Stimulated activated CD4-positive, alpha-beta T cell treated with anti-CD3 and anti-CD28 coated beads, TNF-alpha, amount 100 ng/mL, for 48 hours (primary cell): ENCODE data around the gene IL1RAPL2.
"Not testable (repeated sequence)": the region's sequence is repeated elsewhere in the genome, so short reads cannot be mapped to it uniquely, and the experiment has no call there.

ENCODE experiments used
- DNase-seq, 3 donors: peaks; one replicate each; pipeline ENCODE4 v3.0.0-alpha.2; 2020; ENCODE audit warnings: low read depth in 3 of 3

IL1RAPL2 gene

GRCh38 chrX:105608745-105609144, 1042.7 kb downstream of the IL1RAPL2 start:
- no peak for DNase-seq

DNA sequence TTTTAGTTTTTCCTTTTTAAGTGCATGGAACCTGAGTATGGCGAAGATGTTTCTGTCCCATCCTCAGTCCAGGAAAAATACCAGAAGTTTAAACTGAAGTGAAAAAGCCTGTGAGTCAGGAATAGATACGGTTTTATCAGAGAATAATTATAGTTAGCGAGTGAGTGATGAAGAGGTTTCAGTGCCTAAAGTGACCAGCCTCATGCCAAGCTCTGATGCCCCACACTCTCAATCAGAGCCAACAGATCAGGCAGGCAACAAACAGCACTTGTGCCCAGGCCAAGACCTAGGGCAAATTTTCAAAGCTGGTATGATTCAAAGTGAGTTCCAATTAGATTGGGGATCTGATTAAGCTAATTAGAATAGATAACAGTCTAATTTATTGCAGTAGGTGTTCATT, 1043.5 kb downstream of the IL1RAPL2 start:
- no peak for DNase-seq

DNA sequence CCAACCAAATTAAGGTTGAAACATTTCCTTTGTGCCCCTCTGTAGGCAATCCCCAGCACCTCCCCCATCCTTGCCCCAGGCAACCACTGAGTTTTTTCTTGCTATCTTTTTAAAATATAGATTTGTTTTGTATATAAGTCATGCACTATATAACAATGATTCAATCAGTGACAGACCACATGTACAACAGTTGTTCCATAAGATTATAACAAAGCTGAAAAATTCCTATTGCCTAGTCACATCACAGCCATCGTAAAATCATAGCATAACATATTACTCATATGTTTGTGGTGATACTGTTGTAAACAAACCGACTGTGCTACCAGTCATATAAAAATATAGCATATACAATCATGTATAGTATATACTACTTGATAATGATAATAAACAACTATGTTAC, 1044.4 kb downstream of the IL1RAPL2 start:
- DNase-seq, result no peak

DNA sequence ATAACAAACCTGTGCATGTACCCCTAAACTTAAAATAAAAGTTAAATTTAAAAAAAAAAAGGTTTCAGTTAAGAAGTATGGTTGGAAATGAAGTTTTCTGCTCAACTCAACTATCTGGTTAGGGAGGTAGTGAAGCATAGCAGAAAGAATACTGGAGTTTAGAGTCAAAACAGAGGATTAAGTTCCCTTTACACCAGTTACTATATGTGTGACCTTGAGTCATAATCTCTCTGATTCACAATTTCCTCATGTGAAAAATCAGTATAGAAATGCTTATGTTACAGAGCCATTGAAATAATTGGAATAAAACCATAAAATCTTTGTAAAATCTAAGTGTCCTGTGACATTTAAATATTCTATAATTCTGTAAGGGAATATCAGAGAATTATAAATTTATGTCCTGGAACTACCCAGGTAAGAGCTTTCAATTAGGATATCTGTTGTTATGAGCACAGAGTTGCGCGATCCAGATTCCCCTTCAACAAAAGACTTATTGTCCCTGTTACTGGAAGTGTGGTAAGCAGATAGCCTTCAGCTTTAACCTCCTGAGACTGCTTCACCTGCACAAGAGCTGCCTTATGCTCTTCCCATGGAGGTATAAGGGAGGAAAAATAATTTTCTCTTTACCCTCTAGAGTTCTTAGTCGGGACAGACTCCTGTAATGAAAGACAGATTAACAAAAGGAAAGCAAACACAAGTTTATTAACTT, 1052.5 kb downstream of the IL1RAPL2 start:
- no peak for DNase-seq

DNA sequence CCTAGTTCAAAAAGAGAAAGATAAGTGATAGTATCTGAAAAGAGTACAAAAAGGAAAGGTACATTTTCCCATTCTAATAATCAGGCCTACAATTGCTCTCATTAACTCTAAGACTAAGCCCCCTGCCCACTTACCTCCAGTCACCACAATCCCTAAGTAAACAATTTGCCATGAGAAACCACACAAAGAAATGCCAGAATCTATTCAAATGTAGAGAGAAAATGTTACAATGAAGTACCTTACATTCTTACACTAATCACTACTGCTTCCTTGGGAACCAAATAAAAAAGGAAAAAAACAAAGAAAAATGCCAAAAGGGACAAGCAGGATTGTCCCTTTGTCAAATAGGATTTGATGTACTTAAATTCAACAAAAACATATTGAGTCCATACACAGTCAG, 1068.2 kb downstream of the IL1RAPL2 start:
- DNase-seq, result no peak

- no peak for DNase-seq
These were observed 1069.8 kb downstream of the IL1RAPL2 start for GRCh38 chrX:105635794-105636193.

- no peak for DNase-seq
These were observed 1070.7 kb downstream of the IL1RAPL2 start for GRCh38 chrX:105636667-105637066.

DNA sequence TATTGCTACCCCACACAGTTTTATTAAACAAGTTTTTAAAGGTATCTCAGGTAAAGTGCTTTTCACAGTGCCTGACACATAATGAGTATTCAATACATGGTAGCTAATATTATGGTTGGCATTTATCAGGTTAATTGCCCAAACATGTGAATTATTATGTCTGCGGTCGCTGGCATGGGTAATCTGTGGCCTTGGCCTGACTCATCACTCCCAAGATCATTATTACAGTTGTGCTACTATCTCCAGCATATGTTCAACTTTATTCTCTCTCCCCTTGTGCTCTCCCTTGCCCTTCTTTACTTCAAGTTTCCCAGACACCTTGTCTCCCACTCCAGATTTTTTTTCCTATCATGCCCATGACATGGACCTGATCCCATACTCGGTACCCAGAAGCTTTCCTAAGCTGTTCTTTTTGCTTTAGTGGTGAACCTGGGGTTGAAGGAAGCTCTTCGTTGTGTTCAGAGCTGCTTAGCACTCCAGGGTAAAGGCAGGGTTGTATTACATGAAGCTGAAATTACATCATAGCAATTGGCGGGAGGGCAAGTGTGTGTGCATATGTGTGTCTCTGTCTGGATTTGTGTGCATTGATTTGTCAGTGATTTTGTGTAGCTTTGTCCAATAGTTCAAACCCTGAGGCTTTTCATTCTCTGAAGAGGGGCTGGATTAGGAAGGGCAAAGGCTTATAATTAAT, 1079.8 kb downstream of the IL1RAPL2 start:
- DNase-seq, result no peak

GRCh38 chrX:105646592-105647372, 1080.8 kb downstream of the IL1RAPL2 start:
- DNase-seq, result no peak

- DNase-seq, result no peak
These were observed 1081.8 kb downstream of the IL1RAPL2 start for GRCh38 chrX:105647749-105648148.

- no peak for DNase-seq
These were observed 1082.7 kb downstream of the IL1RAPL2 start for GRCh38 chrX:105648732-105649131.

- DNase-seq, result no peak
These were observed 1084.6 kb downstream of the IL1RAPL2 start for GRCh38 chrX:105650577-105650976.

GRCh38 chrX:105650986-105651385, 1085.0 kb downstream of the IL1RAPL2 start:
- no peak for DNase-seq

- no peak for DNase-seq
These were observed 1087.9 kb downstream of the IL1RAPL2 start for GRCh38 chrX:105653891-105654290.

DNA sequence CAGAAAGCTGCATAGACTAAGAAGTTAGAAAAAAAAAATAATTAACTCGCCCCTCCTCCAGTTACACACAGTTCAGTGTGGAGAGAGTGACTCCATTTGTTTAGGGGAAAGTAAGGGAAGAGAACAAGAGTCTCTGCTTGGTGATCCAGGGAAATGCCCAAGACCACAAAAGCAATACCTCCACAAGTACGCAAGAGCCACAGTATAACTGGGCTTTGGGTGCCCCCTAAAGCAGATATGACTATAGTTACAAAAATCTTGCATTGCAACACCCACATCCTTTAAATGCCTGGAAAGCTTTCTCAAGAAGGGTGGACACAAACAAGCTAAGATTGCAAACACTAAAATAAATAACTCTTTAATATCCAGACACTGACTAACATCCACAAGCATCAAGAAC, 1092.1 kb downstream of the IL1RAPL2 start:
- no peak for DNase-seq

DNA sequence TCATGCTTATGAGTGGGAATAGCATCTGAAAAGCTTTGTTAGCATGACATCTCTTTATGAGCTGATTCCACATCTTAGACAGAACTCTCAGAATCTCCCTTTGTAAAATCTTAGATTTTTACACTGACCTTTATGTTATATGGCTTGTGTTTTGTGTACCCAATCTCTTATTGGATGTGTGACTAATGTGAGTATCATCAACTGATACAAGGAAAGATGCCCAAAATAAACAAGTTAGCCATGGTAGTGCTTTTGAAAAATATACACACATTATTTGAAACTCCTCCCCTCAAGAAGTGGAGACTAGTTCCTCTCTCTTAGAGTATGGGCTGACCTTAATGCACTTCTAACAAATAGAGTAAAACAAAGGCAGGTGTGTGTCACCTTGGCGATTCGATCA, 1096.2 kb downstream of the IL1RAPL2 start:
- DNase-seq, result no peak

DNA sequence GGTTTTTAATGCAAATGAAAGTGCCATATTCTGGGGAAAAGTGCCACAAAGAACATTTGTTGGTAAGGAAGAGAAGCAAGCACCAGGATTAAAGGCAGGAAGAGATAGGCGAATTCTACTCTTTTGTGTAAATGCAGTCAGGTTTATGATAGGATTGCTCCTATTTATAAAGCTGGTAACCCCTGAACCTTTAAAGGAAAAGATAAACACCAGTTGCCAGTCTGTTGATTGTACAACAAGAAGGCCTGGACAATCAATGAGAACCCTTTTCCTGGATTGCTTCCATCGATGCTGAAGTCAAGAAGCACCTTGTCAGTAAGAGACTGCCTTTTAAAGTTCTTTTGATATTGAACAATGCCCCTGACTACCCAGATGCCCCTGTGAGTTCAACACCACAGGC, 1098.2 kb downstream of the IL1RAPL2 start:
- no peak for DNase-seq

DNA sequence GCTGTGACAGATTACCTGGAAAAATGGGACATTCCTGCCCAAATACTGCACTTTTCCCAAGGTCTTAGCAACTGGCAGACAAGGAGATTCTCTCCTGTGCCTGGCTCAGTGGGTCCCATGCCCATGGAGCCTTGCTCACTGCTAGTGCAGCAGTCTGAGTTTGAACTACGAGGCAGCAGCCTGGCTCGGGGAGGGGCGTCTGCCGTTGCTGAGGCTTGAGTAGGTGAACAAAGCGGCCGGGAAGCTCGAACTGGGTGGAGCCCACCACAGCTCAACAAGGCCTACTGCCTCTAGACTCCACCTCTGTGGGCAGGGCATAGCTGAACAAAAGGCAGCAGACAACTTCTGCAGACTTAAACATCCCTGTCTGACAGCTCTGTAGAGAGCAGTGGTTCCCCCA, 1118.3 kb downstream of the IL1RAPL2 start:
- DNase-seq, result not testable (repeated sequence)

- DNase-seq, result no peak
These were observed 1128.8 kb downstream of the IL1RAPL2 start for GRCh38 chrX:105694839-105695238.

DNA sequence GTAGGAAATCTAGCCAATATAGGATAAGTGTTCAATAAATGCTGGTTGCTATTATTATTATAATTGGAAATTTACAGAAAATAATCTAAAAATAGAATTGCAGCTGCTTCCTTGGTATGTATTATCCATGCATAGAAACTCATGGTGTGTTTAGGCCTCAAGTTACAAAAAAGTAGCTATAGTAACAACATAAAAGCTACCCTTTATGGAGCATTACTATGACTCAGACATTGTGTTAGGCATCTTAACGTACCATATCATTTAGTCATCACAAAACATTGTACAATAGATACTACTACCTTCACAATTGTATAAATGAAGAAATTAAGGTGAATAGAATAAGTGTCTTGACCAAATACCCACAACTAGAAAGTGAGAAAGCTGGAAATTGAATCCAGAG, 1129.5 kb downstream of the IL1RAPL2 start:
- no peak for DNase-seq

DNA sequence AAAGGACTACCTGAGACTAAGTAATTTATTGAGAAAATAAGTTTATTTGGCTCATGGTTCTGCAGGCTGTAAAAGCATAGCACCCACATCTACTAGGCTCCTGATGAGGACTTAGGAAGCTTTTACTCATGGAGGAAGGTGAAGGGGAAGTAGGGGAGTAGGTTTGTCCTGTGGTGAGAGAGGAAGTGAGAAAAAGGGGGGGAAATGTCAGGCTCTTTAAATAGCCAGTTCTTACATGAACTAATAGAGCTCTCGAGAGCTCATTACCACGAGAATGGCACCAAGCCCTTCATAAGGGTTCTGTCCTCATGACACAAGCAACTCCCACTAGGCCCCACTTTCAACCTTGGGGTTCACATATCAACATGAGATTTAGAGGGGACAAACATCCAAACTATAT, 1130.9 kb downstream of the IL1RAPL2 start:
- DNase-seq, result no peak

DNA sequence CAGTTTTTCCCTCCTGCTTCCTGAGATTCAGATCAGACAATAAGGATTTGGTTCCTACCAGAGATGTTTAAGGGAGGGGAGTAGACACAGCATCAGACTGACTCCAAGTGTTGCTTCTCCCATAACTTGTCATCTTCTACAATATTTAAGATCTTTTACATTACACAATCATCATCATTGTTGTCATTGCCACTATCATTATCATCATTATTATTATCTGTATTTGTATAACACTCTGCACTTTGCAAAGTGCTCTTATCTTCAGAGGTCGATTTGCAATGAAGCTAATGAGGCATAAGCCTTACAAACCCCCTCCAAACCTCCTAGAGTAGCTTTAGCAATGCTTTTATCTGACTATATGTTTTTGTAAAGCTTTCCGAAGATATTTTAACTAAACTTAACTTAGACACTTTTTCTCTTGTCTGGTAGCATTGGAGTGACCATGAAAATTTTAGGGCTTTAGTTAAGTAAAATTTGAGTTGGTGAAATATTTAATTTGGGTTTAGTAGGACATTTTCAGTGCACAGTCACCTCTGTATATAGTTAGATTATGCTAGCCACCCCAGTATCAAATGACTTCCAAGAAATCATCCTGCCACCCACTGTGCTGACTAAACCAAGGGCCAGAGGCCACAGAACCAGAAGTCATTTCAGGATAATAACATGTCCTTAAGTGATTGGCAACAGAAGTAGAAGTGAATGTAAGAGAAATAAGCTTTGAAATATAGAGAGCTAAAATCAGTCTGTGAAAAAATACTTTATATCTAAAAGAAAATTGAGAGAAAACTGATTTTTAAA, 1132.2 kb downstream of the IL1RAPL2 start:
- no peak for DNase-seq
